NCI-H1105 (cell line): ENCODE results near the gene SIGLEC5.

Source experiments
- DNase-seq: peaks from one replicate; lab custom pipeline; 2025; lab: John Stamatoyannopoulos, UW

SIGLEC5 gene

DNA sequence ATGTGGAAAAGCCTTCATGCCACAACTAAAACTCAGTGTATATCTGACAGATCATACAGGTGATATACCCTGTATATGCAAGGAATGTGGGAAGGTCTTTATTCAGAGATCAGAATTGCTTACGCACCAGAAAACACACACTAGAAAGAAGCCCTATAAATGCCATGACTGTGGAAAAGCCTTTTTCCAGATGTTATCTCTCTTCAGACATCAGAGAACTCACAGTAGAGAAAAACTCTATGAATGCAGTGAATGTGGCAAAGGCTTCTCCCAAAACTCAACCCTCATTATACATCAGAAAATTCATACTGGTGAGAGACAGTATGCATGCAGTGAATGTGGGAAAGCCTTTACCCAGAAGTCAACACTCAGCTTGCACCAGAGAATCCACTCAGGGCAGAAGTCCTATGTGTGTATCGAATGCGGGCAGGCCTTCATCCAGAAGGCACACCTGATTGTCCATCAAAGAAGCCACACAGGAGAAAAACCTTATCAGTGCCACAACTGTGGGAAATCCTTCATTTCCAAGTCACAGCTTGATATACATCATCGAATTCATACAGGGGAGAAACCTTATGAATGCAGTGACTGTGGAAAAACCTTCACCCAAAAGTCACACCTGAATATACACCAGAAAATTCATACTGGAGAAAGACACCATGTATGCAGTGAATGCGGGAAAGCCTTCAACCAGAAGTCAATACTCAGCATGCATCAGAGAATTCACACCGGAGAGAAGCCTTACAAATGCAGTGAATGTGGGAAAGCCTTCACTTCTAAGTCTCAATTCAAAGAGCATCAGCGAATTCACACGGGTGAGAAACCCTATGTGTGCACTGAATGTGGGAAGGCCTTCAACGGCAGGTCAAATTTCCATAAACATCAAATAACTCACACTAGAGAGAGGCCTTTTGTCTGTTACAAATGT lies 42.7 kb downstream of the SIGLEC5 start:
- DNase-seq, result no peak

DNA sequence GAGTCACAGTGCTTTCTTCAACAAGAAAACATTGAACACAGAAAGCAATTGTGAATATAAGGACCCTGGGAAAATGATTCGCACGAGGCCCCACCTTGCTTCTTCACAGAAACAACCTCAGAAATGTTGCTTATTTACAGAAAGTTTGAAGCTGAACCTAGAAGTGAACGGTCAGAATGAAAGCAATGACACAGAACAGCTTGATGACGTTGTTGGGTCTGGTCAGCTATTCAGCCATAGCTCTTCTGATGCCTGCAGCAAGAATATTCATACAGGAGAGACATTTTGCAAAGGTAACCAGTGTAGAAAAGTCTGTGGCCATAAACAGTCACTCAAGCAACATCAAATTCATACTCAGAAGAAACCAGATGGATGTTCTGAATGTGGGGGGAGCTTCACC lies 43.4 kb downstream of the SIGLEC5 start:
- no peak for DNase-seq

DNA sequence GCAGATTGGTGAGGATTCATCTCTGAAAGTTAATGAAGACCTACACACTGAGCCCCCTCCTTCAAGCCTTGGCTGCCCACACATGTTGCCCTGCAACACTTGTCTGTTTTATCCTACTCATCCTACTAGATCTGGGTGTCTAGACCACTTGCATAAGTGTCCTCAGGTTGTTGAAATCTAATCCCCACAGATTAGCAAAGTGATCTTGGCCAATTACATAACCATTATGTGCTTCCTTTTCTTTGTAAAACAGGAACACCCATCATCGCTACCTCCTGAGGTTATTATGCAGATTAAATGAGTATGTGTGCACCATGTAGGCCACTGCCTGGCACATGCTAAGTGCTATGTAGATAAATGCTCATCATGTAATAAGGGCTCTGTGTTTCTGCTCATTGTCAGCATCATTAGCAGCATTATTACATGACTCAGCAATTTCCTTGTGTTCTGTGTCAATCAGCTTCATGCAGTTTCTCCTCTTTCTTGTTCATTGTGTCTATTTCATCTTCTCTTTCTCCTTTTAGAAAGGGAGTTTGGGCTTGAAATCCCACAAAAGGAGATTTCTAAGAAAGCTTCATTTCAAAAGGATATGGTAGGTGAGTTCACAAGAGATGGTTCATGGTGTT lies 44.0 kb downstream of the SIGLEC5 start:
- no peak for DNase-seq

DNA sequence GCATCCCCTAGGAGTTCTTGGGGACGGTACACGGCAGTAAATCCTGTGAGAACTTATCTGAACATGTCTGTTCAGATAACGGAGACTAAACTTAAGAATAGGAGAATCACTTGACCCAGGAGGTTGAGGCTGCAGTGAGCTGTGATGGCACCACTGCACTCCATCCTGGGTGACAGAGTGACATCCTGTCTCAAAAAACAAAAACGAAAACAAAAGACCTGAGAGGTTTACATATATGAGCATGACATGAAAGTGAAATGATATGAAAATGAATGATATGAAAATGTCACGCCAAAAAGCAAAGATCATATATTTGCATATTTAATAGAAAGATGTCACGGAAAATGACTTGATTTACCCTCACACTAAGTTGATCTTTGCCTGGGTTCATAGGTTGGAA lies 53.4 kb downstream of the SIGLEC5 start:
- DNase-seq, result no peak

DNA sequence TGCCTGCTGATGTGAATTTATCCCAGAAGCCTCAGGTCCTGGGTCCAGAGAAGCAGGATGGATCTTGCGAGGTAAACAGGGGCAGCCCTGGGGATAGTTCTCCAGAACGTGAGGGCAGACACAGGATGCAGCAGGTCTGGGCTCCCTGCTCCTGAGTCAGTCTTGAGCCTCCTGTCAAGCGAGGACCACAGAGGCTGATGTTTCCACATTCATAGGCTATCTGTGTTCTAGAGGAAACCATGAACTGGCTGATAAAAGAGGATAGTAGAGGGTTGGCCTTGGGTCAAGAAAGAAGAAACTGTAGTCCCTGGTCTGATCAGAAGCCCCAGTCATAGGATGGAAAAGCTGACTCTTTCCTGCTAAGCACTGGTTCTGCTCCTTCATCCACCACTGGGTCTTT lies 56.9 kb downstream of the SIGLEC5 start:
- DNase-seq, result no peak

DNA sequence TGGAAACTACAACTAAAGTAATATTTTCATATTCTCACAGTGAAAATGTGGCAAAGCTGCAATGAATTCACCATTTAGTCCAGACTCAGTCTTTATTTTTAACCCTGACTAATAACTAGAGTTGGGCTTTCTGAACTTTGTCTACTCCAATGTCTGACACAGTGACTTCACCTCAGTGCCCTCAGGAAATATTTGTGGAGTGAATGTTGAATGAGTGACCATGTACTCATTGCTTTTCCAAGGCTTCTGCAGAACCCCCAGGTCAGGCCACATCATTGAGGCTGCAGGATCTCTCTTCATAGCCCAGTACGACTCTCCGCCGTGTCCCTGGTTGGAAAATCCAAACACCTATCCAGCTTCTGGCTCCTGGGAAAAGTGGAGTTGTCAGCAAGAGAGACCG lies 57.3 kb downstream of the SIGLEC5 start:
- DNase-seq, result no peak

DNA sequence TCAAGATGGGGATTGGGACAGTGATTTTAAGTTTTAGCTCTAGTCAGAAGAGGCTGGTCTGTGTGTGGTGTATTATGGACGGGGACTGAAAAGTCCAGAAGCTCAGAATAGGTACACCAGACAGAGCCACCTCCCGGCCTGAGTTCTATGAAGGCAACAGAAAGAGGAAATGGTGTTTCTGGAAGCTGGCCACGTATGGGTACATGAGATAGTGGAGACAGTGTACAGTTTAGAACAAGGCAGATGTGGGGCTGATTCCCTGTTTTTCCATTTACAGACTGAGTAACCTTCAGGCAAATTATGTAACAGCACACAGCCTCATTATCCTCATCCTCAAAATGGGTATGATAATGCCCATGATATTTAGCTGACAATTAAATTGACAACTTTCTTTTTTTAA lies 57.8 kb downstream of the SIGLEC5 start:
- DNase-seq, result no peak

DNA sequence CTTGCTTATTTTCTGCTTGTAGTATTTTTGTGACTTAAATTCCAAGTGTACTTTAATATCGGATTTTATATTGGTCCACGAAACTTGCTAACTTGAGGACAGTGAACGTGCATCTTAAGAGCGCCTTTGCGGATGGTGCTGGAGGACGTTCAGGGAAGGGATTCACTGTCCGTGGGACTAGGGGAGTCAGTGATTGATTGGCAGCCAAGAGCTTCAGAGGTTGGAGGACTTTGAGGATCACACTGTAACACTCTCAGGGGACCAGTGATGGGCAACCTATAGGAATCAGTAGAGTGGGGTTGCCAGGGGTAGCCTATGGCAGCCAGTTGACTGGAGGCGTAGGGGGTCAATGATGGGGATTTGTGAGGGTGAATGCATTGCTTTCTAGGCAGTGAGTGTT lies 58.6 kb downstream of the SIGLEC5 start:
- DNase-seq, result no peak

DNA sequence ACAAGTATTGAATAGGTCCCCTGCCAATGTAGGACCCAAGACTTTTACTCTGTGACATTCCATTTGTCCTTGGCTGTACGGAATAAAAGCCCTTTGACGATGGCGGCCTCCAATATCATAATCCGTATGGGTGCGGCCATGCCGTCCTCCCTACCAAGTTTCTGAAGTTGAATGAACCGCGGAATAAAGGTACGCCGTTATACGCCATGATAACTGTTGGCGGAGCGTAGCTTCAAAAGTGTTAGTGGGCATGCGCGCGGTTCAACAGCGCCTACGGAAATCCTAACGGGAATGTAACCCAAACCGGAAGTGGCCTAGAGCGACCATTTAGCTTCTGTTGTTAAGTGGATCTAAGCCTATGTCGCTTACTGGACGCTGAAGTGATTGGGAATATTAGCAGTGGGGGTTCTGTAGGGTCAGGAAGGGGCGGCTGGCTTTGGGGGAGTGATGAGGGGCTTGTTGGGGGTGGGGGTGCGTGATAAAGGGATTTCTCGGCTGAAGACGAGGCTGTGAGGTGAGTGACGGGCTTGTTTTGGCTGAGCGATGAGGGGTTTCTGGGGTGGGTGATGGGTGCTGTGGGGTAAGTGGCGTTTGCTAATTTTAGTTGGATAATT lies 59.1 kb downstream of the SIGLEC5 start, which contains the start of gene ZNF175:
Gene ZNF175 (plus strand): TSS at position 322 of the 614 bp plus-strand sequence. CDS start 2,047 bp downstream, outside the sequence.
- no peak for DNase-seq

DNA sequence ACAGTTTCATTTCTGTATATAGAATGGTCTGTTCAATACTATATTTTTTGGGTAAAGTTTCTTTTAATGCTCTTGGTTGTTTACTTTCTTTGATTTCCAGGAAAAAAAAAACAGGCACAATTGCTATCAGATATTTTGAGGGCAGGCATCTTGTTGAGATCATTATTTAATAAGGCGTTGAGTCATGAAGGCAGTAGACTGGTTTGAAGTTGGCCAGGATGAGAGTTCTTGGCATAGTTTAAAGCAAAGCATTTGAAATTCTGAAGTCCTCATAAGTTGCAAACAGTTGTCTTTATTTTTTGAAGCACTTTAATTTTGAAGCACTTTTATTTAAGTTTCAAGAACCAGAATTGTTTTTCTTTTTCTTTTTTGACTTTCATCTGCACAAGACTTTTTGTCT lies 61.7 kb downstream of the SIGLEC5 start:
- no peak for DNase-seq

DNA sequence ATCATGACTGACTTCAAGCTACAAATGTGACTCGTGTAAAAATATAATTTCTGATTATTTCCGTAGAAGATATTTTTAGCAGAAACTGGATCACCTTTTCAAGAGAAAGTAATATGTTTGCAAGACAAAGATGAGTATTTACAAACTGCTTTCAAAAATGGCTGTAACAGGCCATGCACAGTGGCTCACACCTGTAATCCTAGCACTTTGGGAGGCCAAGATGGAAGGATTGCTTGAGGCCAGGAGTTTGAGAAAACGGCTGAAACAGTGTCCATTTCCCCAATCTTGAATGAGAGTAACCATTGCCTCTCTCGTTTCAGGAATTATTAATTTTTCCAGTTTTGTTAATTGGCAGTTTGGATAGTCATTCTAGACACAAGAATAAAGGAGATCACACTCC lies 62.6 kb downstream of the SIGLEC5 start:
- no peak for DNase-seq

DNA sequence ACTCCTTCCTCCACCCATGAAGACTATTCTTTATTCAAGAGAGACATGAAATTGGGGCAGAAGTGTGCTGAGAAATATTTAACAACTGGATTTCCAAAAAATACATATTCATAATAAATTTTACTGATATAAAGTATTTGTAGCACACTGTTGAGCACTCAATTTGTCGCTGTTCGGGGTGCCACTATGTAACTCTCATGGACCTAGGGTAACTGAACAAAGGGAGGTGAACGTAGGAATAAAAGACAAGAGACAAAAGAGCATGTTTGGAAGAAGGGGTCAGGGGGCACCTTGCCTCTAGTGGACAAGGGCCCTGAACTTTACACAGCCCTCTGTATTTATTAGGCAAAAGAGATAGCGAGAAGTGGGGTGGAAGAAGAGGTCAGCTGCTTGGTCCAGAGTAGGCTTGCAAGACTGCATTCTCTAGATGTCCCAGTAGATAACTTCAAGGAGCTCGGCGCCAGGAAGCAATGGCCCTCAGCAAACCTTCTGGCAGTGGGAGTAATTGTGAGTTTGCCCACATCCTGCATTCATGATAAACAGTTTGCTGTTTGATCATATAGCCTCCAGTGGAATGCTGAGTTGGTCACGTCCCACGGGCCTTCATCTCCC lies 63.6 kb downstream of the SIGLEC5 start:
- no peak for DNase-seq

DNA sequence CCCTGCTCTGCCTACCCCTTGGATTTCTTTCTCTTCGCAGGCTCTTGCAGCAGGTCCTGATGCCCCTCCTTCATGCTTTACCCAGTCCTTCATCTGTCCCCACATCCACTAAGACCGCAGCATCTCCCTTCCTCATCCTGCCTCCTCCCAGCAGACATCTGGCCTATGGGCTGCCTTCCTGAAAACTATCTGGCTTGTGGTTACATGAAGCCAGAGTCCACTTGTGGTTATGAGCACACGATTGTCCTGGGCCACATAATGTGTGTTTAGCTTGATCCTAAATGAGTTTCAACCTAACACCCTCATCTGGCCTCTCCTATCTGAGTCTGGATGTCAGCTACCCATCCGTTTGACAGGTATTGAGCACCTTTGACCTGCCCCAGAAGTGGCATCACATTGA lies 64.6 kb downstream of the SIGLEC5 start:
- DNase-seq, result no peak

DNA sequence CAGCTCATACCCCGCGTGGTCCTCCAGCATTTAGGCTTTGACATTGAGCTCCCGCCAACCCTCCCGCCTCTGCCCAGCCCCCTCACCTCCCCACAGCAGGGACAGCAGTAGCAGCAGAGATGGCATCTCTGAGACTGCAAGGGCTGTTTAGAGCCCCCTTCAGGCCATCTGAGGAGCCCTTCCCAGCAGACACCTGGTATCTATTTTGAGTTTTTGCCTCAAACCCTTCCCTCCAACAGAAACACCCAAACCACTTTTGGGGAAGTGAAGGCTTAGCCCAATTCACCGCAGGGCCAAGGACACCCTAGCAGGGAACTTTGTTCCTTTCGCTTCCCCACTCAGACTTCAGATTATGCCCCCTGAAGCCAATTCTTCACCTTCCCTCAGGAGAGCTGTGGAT lies 65.4 kb downstream of the SIGLEC5 start:
- no peak for DNase-seq
